GM19025 (cell line): ENCODE data around the gene CDC14A.
"Not testable (repeated sequence)": the region's sequence is repeated elsewhere in the genome, so short reads cannot be mapped to it uniquely, and the experiment has no call there.

Source experiments
- ATAC-seq: cut with Tn5 transposase; IDR thresholded peaks from one replicate; pipeline ENCODE4 v1.9.1; 2021; ENCODE audit warnings: mild to moderate bottlenecking, low read depth, moderate library complexity; ENCODE audit not compliant: unreplicated experiment

Gene CDC14A

DNA sequence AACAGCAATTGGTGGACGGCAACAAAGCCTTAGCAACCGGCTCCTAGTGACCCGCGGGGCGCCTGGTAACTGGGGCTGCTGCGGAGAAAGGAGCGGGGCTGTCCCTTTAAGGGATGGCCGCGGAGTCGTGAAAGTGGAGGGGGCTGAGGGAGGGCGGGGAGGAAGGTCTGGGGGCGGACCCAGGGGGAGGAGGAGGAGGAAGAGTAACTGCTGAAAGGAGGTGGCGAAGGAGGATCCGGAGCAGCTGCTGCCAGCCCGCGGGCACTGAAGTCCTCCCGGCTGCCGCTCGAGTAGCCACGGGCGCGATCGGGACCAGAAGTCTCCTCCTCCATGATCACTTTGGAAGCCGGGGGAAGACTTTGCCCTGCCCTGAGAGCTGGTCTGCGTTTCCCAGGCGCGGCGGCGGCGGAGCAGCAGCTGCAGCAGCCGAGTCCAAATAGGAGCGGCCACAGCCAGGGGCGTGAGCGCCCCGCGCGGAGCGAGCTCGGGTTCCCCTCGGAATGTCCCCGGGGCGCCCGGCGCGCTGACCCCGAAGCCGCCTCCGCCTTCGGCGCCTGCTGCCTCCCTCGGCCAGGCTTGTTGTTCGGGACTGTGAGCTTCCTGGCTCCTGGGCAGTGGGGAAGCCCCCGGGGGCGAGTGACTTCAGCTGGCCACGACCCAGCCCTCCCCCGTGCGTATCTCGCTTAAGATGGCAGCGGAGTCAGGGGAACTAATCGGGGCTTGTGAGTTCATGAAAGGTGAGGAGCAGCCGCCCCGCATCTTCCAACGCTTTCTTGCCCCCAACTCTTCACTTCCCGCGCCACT lies at the start of gene CDC14A:
CDC14A (plus strand) TSS at position 240 of the 804 bp plus-strand sequence; CDS start at position 689, 449 bp downstream.
- peak; percentile 51 for ATAC-seq

- ATAC-seq = no peak
These were observed 49.6 kb upstream of the CDC14A start for GRCh38 chr1:100302739-100303138.

- ATAC-seq = no peak
These were observed 48.1 kb upstream of the CDC14A start for GRCh38 chr1:100304227-100304626.

DNA sequence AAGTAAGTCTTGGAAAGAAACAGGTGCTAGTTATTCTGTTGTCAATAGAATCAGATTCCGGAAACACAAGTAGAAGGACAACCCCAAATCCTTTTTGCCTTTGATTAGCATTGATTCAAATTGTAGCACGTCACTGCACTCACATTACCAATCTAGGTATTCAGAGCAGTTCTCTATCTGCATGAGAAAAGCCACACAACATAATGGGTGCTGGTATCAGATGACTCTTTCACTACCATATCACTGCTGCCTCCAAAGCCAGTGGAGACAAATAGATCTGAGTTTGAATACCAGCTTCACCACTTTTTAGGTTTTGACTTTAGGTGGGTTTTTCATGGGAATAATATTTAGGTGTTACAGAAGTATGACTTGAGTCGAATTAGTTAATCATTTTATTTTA lies 47.4 kb upstream of the CDC14A start:
- no peak for ATAC-seq

DNA sequence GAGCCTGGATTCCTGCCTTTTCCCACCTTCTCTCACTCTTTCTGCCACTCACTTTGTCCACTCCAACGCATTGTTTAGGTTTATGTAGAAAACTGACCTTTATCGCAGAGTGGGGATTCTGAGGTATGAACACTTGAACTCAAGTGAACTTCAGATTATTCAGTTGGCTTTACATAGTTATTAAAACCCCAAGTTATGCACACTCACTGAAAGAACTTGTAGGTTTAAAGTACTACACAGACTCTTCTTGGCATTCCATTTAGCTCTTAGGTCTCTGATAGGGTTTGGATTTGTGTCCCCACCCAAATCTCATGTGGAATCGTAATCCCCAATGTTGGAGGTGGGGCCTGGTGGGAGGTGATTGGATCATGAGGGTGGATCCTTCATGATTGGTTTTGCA lies 46.4 kb upstream of the CDC14A start:
- ATAC-seq = no peak

- no peak for ATAC-seq
These were observed 45.5 kb upstream of the CDC14A start for GRCh38 chr1:100306735-100307313.

- no peak for ATAC-seq
These were observed 43.5 kb upstream of the CDC14A start for GRCh38 chr1:100308777-100309176.

GRCh38 chr1:100309863-100310262 lies 42.4 kb upstream of the CDC14A start:
- ATAC-seq = no peak

GRCh38 chr1:100313382-100313781 lies 38.9 kb upstream of the CDC14A start:
- ATAC-seq = no peak

DNA sequence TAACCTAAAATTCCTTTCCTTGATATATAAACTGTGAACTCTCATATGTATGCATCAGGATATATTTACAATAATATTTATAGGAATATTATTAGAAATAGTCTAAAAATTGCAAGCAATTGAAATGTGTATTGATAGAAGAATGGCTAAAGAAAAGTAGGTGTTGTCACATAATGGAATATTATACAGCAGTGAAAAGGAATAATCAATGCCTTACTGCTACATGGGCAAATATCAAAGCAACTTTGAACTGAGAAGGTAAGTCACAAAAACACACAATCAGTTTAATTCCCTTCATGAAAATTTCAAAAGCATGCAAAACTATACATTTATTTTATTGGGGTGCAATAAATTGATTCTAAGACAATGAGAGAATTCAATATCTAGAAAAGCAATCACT lies 35.7 kb upstream of the CDC14A start:
- ATAC-seq = no peak

DNA sequence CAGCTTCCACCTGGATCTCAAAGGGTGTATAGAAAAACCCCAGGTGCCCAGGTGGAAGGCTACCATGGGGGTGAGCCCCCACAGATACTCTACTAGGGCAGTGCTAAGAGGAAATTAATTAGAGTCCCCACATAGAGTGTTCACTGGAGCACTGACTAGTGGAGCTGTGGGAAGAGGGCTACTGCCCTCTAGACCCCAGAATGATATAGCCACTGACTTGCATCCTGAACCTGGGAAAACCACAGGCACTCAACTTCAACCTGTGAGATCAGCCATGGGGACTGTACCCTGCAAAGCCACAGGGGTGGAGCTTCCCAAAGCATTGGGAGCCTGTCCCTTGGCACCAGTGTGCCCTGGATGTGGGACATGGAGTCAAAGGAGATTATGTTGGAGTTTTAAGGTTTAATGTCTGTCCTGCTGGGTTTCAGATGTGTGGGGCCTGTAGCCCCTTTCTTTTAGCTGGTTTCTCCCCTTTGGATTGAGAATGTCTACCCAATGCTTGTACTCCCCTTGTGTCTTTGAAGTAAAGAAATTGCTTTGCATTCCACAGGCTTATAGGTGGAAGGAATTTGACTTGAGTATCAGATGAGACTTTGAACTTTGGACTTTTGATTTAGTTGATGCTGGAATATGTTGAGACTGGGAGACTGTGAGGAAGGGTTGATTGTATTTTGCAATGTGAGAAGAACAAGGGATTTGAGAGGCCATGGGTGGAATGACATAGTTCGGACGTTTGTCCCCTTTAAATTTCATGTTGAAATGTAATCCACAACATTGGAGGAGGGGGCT lies 31.8 kb upstream of the CDC14A start:
- no peak for ATAC-seq

DNA sequence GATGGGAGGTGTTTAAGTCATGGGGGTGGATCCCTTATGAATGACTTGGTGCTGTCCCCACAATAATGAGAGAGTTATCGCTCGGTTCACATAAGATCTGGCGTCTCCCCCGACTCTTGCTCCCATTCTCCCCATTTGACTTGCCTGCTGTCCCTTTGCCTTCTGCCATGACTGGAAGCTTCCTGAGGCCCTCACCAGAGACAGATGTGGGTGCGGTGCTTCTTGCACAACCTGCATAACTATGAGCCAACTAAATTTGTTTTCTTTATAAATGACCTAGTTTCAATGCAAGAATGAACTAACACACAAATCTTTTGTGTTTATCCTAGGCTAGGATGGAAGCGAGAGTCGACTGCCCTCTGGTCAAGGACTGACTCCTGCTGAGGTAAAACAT lies 31.2 kb upstream of the CDC14A start:
- no peak for ATAC-seq

- no peak for ATAC-seq
These were observed 30.8 kb upstream of the CDC14A start for GRCh38 chr1:100321506-100321905.

DNA sequence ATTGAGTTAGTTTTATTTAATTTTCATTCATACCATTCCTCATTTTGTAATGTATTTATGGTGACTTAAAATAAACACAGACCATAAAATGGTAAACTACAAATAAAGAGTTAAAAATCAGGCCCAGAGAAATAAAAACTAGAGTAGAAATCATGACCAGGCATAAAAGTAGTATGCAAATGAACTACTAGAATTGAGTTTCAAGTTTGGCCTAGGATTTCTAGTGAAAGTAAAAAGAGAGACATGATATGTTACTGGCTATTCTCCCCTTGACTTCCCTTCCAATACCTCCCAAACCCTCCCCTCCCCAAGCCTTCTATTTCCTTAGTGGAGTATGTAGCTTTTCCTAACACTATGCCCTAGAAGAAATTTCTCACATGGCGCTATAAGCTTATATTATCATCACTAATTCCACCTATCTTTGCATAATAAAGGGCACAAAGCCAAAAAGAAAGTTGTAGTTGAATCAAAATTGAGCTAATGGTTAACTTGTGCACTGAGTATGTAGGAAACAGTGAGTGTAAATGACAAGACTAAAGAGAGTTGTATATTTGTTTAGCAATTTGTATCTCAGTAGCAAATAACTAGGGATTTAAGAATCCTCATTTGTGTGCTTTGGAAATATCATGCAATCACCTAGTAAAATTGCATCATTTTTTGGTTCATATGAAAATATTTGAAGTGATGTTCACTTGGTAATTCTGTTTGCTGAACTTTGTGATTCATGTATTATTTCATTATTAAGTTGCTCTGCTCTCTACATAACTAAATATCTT lies 29.7 kb upstream of the CDC14A start:
- no peak for ATAC-seq

DNA sequence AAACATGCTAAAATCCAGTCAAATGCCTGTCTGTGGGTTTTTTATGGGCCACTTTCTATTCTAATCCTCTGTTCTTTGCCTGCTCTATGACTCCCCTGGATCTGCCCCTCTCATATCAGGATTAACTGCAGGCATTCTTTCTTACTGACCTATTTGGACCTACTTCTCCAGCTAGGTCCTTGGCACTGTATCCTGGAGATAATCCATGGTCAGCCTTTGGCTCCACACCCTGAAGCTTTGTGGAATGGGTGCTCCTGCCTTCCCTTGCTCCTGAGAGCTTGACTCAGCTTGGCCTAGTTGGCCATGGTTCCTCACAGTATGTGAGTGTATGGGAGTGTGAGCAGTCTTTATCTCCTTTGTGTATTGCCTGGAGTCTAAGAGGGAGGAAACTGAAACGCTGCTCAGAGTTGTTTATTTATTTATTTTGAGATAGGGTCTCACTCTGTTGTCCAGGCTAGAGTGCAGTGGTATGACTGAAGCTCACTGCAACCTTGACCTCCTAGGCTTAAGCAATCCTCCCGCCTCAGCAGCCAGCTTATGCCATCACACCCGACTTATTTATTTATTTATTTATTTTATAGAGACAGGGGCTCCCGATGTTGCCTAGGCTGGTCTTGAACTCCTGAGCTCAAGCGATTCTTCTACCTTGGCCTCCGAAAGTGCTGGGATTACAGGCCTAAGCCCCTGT lies 28.7 kb upstream of the CDC14A start:
- ATAC-seq = no peak

GRCh38 chr1:100325415-100326324 lies 26.6 kb upstream of the CDC14A start:
- ATAC-seq = no peak

DNA sequence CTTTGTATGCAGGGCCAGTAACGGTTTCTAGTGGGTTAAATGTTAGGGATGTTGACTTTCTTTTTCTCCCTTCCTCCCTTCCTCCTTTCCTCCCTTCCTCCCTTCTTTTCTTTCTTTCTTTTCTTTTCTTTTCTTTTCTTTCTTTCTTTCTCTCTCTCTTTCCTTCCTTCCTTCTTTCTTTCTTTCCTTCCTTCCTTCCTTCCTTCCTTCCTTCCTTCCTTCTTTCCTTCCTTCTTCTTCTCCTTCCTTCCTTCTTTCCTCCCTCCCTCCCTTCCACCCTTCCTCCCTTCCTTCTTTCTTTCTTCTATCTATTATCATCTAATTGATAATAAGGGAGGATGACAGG lies 26.0 kb upstream of the CDC14A start:
- not testable (repeated sequence) for ATAC-seq

DNA sequence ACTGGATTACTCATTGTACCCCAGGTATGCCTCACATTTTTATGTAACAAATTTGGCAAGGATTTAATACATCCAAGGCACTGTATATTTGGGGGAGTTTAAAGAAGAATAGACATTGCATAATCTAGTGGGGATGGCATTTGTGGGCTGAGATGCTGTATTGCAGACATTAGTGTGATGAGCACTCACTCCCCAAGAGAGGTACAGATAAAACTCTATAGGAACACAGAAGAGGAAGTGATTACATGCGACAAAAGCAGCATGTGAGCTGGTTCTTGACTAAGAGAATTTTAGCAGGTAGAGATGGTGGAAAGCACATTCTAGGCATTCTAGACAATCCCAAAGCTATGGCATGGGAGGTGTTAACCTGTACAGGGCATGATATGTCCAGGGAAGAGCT lies 24.2 kb upstream of the CDC14A start:
- ATAC-seq = no peak

- not testable (repeated sequence) for ATAC-seq
These were observed 21.2 kb upstream of the CDC14A start for GRCh38 chr1:100331146-100331545.
